ENCODE data around the gene USP16.
"Not testable (repeated sequence)": the region's sequence is repeated elsewhere in the genome, so short reads cannot be mapped to it uniquely, and the experiment has no call there.

Gene USP16

DNA sequence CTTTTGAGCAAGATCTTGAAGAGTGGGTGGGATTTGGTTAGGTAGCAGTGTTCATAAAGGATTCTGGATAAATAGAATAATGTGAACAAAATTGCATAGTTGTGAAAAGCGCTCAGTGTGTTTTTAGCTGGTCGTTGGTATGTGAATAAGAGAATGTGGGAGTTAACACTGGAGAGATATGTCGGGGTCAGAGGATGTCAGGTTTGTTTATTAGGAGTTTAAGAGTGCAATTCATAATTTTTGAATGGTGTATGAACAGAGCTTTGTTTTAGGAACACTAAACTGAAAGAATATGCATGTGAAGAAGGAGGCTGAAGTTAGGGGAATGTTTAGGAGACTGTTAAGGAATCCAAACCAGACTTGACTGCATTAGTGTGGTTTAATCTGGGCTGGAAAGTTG lies 9.4 kb downstream of the USP16 start:
- DNase-seq, result no peak

DNA sequence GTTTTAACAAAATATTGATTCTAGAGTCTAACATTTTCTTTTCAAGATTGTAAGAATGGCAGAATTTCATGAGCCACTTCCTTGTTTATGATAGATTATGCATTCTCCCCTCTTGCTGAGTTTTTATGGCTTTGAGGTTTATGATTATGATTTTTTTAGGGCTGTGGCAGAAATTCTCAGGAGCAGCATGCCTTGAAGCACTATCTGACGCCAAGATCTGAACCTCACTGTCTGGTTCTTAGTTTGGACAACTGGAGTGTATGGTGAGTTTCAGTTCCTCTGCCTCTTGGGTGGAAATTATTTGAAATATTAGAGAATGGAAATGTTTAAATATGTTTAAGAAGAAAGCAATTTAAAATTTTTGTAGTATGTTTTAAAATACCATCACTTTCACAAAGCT lies 10.2 kb downstream of the USP16 start:
- no peak for DNase-seq

DNA sequence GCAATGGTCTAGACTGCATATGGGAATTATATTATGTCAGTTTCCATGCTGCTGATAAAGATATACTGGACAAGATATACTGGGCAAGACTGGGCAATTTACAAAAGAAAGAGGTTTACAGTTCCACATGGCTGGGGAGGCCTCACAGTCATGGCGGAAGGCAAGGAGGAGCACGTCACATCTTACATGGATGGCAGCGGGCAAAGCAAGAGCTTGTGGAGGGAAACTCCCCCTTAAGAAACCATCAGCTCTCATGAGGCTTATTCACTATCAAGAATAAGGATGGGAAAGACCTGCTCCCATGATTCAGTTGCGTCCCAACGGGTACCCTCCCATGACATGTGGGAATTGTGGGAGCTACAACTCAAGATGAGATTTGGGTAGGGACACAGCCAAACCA lies 27.8 kb downstream of the USP16 start:
- no peak for DNase-seq

DNA sequence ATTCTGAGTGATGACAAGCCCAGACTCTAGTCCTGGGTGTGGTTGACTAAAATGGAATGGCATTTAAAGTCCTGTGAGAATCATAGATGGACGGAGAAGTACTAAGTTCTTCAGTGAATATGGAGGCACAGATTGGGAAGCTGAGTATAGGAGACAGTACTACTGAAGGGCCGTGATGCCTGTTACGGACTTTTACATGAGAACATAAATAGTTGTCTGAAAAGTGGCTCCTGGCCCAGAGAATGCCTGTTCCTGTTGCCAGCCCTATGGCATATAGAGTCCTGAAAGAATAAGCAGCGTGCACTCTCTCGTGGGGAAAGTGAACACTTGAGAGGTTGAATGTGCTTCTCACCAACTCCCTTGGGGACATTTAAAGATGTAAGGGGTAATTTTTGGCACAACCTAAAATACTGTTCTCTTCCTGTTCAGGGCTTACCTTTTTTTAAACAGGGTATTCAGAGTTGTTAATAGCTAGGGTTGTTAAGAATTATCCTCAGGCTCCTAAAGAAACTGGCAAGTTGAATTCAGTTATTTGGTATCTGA lies 28.6 kb downstream of the USP16 start:
- DNase-seq, result no peak

DNA sequence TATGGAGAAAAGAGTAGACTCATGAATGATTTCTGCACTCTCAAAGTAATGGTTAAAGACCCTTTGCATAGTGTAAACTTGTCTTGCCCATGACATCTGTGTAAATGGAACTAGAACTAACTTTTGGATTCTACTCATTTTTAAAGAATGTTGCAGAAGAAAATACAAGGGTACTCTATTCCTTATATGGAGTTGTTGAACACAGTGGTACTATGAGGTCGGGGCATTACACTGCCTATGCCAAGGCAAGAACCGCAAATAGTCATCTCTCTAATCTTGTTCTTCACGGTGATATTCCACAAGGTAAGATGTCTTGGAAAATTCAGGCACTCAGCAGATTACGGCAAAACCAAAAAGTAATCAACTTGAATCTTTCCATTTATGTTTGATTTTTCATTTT lies 29.2 kb downstream of the USP16 start:
- DNase-seq, result no peak

DNA sequence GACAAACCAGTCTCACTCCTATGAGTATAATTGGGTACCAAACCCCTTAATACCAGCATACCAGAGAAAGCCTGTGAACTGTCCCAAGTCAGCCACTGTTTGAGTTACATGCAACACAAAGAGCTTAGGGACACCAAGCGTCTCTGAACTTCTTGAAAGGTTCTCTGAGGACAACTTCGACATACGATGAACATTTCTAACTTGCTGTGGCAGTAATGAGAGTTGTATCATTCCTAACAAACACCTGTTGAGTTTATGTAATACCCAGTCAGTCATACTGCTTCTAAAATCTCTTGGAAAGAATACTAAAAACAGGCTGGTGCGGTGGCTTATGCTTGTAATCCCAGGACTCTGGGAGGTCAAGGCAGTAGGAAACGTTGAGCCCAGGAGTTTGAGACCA lies 30.6 kb downstream of the USP16 start:
- no peak for DNase-seq

DNA sequence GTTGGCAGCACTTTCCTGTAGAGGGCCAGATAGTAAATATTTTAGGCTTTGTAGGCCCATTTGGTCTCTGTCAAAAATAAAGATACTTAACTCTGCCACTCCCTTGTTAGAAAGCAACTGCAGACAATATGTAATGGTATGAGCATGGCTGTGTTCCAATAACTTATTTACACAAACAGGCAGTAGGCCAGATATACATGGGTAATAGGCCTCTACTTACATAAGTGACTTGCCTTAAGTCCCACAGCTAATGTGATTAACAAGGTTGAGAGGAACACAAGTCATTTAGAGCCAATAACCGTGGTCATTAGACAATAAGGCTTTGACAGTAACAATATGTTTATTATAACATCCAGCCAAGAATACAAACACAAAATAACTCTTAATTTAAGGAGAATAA lies 31.5 kb downstream of the USP16 start:
- DNase-seq, result no peak

DNA sequence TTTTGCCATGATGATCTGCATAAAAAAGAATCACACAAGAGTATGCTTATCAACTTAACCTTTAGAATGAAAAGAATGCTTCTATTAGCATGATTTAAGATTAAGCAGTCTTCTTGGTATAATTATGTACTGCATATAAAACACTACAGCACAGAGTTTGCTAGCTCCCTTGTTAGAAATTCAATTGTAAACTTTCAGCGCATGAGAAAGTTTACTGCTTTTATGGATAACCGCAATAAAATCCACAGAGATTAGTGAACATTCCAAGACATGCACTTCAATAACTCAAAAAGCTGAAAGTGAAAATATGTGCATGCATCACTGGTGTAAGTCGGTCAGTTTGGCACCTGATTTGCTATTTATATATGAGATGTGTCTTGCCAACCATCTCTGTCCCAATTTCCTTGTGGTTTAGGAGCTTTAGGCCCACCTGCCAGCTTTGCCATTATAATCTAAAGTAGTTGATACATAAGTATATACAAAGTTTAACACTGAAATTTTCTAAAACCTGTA lies 32.1 kb downstream of the USP16 start:
- DNase-seq, result no peak

DNA sequence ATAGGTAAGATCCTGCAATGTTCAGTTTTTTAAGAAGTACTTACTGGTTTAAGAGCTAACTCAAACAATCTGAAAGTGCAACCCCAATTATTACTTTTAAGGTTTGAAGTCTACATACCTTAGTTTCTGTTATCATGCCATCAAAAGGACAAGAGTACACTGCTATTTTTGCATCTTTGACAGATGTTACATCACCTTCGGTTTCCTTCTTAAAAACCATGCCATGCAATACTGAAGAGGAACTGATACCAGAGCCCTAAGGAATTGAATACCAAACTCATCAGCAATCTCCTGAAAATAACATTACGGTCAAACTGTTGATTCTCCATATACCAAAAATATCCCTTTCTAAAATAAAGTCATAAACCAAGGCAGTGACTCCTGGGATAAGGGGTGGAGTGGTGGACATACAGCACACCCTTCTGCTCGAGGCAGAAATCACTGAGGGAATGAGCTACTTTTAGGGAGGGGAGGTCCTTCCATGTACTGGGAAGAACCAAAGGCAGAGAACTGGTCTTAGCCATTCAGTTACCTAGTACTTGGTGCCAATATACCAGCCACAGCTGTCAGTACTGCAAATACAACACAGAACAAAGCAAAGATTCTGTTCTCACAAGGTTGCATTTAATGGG lies 40.5 kb downstream of the USP16 start:
- DNase-seq, result no peak

DNA sequence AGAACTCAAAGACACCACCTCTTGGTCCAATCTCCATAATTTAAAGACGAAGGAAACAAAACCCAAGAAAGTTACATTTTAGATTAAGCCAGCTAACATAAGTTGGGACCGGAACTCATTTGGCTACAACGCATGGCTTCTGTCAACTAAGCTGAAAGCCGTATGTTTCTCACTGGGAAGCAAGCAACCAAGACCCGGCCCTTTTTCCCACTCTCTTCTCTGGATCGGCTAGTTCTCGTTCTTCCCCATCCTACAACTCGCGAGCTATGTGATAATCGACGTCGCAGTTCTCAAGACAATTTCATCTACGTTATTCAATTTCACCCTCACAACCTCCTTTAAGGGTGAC lies 48.4 kb downstream of the USP16 start:
- DNase-seq, result no peak

DNA sequence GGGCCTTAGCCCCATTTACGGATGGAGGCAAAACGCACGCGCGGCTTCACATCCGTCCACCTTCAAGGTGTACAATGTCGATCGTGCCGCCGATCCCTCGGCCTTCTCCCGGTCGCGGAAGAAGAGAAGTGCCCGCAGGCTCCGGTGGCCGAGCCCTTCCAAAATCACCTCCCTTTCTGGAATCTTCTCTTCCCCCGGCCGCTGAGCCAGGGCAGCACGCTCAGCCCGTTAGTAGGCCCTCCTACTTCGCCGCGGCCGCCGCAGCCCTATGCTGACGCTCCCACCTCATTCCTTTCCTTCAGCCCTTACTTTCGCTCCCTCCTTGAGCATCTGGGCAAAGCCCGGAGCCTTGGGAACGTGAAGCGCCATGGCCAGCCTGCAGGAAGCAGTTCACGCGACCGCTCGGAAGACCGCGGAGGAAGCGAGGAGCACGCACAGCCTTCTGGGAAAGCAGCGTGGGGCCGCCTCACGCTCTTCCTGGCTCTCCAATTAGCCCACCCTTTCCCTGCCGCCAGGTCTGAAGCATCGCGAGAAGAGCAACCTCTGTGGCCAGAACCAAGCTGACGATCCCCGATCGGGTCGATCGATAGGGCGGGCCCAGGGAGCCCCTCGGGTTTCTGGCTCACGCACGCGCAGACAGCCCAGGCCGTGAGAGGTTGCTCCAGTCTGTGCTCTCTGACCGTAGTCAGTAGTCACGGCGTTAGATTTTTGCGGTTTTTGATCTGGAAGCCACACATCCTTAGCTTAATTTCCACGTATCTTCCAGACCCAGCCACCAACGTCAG lies 48.9 kb downstream of the USP16 start, which contains the start of gene CCT8:
CCT8 (minus strand) TSS at position 427 of the 785 bp plus-strand sequence; CDS start at position 369, 58 bp downstream.
- peak; percentile 99 for DNase-seq

DNA sequence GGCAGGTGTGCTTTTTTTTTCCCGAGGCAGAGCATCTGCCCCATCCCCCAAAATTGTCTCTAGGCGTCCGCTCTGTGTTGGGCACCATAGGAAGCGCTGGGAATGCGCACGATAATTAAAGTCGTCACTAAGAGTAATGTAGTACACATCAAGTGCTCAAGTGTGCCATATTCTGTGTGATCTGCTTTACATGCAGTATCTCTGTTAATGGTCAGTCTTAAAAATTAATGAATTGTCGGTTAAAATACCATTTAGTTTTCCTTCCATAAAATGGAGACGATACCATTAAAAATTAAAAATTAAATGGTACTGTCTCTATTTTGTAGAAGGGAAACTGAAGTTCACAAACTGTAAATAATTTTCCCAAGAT lies 49.5 kb downstream of the USP16 start:
- no peak for DNase-seq

DNA sequence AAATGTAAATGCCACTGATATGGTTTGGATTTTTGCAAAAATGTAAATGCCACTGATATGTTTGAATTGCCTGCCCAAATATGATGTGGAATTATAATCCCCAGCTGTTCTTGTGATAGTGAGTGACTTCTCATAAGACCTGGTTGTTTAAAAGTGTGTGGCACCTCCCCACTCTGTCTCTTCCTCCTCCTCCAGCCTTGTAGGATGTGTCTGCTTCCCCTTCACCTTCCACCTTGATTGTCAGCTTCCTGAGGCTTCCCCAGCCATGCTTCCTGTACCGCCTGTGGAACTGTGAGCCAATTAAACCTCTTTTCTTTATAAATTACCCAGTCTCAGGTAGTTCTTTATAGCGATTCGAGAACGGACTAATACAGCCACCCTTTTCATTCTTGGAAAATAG lies 50.3 kb downstream of the USP16 start:
- DNase-seq, result no peak

DNA sequence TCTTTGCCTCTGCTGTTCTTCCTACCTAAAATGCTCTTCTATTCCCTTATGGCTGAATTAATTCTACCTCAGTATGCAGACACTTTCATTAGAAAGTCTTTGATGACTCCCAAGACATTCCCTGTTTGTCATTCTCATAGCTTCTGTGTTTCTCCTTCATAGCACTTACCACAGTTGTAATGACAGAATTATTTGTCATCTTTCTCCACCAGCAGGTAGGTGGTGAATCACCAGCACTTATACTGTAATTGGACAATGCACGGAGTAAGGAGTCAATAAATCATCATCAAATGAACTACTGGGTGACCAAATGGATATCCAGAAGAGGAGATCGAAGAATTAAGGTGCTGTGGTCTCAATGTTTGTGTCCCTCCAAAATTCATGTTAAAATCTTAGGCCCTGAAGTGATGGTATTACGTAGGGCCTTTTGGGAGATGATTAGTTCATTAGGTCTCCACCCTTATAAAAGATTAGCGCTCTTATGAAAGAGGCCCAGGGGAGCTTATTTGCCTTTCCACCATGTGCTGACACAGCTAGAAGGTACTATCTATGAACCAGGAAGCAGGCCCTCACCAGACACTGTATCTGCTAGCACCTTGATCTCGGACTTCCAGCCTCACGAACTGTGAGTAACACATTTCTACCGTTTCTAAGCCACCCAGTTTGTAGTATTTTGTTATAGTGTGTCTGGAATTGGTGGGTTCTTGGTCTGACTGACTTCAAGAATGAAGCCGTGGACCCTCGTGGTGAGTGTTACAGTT lies 51.4 kb downstream of the USP16 start:
- DNase-seq, result no peak

DNA sequence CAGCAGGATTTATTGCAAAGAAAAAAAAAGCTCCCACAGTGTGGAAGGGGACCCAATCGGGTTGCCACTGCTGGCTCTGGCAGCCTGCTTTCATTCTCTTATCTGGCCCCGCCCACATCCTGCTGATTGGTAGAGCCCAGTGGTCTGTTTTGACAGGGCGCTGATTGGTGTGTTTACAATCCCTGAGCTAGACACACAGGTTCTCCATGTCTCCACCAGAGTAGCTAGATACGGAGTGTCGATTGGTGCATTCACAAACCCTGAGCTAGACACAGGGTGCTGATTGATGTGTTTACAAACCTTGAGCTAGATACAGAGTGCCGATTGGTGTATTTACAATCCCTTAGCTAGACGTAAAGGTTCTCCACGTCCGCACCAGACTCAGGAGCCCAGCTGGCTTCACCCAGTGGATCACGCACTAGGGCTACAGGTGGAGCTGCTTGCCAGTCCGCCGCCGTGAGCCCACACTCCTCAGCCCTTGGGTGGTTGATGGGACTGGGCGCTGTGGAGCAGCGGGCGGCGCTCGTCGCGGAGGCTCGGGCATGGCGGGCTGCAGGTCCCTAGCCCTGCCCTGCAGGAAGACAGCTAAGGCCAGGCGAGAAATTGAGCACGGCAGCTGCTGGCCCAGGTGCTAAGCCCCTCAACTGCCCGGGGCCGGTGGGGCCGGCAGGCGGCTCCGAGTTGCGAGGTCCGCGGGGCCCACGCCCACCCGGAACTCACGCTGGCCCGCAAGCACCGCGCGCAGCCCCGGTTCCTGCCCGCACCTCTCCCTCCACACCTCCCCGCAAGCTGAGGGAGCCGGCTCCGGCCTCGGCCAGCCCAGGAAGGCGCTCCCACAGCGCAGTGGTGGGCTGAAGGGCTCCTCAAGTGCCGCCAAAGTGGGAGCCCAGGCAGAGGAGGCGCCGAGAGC lies 52.5 kb downstream of the USP16 start:
- not testable (repeated sequence) for DNase-seq

DNA sequence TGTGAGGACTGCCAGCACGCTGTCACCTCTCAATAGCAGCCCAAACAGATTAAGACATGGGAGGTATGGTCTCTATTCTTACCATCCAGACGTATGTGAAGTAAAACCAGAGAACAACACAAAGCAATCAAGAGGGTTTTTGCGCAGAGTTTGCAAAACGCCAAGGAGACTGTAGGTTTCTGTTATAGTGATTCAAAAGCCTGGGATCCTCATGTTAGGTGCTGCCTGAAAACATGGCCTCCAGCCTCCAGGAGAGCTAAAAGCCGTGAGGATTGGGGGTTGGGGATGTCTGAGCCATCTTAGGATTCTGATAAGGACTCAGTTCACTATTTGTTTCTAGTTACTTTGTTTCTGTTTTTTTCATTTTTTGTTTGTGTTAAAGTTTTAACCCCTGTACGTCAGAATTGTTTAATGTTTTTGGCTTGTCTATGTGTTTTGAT lies 53.2 kb downstream of the USP16 start:
- no peak for DNase-seq

DNA sequence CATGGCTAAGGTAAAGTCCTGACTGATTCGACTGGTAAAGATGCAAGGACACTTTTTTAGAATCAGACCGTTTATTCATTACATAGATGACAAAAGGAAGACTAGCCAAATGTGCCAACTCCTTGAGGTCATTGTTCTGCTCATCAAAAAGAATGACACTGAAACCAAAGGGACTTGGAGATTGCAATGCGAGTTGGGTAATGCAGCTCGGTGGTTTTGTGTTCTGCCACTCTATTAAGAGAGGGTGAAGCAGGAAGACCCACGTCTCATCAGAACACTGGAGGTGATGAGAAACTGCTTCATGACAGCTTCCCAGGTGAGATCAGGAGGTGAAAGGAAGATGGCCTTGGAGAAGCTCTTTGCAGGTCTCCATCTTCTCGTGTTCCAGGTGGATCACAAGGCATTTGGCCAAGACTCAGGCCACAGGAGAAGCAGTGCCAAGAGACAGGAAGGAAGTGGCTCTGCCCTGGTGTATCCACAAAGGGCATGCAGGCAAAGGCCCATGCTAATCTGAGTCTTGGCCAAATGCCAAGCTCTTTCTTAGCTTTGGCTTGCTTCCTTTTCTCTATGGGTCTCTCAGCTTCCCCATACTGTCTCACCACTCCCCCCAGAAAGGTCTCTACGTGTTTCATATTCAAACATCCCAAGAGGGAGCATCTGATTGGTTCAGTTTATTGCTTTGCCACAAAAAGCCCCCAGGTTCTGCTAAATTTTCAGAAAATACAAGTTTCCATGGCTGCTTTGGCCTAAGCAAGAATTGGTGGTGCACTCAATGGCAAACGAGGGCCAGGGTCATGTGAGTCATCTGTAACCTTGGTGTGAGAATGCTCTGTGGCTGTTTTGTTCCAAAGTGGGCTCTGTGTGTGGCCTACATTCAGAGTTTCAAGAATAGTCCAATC lies 54.6 kb downstream of the USP16 start:
- no peak for DNase-seq

DNA sequence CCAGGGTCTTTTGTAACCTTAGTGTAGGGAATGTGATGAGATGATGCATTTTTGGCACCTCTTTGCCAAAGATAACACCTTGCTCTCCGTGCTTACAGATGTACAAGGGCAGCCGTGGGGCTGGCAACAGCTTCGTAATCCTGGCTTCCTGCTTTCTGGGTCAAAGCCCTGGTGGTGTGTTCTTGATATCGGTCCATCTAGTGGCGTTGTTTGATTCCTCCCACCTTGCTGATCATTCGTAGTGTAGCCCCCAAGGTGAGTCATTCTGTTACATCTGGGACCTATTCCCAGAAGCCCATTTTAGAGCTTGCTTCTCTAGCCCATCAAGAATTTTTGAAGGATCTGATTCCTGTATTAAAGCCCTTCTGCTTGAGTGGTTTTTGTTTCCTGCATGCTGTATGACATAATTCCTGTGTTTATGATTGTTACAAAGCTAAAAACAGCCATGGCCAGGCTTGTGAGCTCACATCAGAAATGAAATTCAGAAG lies 56.0 kb downstream of the USP16 start:
- no peak for DNase-seq

DNA sequence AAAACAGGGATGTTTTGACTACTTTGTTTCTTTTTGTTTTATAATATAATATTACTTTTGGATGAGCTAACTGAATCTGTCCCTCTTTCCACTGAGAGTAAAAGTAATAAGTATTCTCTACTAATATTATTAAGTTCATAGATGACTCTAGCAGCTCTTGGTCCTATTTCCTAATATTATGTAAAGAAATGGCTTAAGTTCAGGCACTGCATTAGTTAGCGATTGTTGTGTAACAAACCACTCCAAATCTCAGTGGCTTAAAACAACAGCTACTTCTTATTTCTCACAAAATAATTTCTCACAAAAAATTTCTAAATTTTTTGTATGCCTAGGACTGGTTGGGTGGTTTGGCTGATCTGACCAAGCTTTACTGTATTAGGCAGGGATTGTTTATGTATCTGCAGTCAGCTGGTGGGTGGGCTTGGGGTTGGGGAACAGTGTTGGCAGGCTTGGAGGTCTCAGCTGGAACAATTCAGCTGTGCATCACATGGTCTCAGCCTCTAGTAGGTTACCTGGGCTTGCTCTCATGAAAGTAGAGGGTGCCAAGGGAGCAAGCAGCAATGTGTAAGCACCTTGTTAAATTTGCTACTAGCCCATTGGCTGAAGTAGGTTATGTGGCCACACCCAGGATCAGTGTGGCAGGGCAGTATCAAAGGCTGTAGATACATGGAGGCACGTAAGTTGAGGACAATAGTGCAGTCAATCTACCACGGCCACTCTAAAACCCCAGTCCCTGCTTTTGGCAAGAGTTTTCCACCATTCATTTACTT lies 57.8 kb downstream of the USP16 start:
- no peak for DNase-seq

DNA sequence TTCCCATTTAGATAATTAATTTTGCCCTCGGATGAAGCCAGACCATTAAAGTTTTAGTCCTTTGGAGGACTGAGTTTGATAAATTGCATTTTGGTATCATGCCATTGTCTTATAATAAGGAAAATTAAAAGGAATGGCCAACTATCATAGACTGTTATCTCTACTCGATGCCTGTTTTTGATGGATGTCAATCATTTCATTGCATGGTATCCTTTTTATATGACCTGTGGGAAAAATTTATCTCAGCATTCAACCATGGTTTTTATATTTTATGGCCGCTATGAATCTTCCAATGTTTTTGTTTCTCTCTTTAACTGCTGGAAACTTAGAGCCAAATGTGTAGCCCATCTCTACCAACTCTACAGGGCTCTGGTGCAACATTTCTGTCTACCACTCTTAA lies 58.8 kb downstream of the USP16 start:
- no peak for DNase-seq
